KMS-11 (cell line): ENCODE results near the gene RANBP1.

Experiments used
- H2AFZ ChIP-seq: fragments of 200-600 bp; sonication (generic); 2 replicates; pipeline ENCODE4 v1.6.1; 2016; ENCODE audit warnings: antibody characterized with exemption, mixed run types, low read depth
- H3K27ac ChIP-seq: fragments of 200-600 bp; sonication (generic); 2 replicates; pipeline ENCODE4 v1.6.1; 2016; ENCODE audit warnings: mild to moderate bottlenecking, mixed run types
- H3K27me3 ChIP-seq: fragments of 200-600 bp; sonication (generic); 2 replicates; pipeline ENCODE4 v1.6.1; 2017; ENCODE audit warnings: mild to moderate bottlenecking, low read depth, mixed run types, moderate library complexity; ENCODE audit not compliant: insufficient read depth
- H3K36me3 ChIP-seq: fragments of 200-600 bp; sonication (generic); 2 replicates; pipeline ENCODE4 v1.6.1; 2017; ENCODE audit warnings: mild to moderate bottlenecking, mixed run types; ENCODE audit not compliant: insufficient read depth
- H3K4me1 ChIP-seq: fragments of 200-600 bp; sonication (generic); 2 replicates; pipeline ENCODE4 v1.6.1; 2016; ENCODE audit warnings: mild to moderate bottlenecking, low read depth, mixed run types; ENCODE audit not compliant: poor library complexity, severe bottlenecking
- H3K4me2 ChIP-seq: fragments of 200-600 bp; sonication (generic); 2 replicates; pipeline ENCODE4 v1.7.0; 2016; ENCODE audit warnings: mild to moderate bottlenecking, mixed run types
- H3K4me3 ChIP-seq: fragments of 200-600 bp; sonication (generic); IDR thresholded peaks from 2 replicates; pipeline ENCODE4 v1.6.1; 2017; ENCODE audit warnings: low read depth, low read length, mixed read lengths; ENCODE audit not compliant: insufficient read depth
- H3K79me2 ChIP-seq: fragments of 200-600 bp; sonication (generic); 2 replicates; pipeline ENCODE4 v1.6.1; 2016; ENCODE audit warnings: low read depth, mixed run types; ENCODE audit not compliant: insufficient read depth
- H3K9ac ChIP-seq: fragments of 200-600 bp; sonication (generic); 2 replicates; pipeline ENCODE4 v1.6.1; 2016; ENCODE audit warnings: mild to moderate bottlenecking, mixed run types
- H4K20me1 ChIP-seq: fragments of 200-600 bp; sonication (generic); 2 replicates; pipeline ENCODE4 v1.6.1; 2016; ENCODE audit warnings: mild to moderate bottlenecking, mixed run types; ENCODE audit not compliant: insufficient read depth
- TF ChIP-seq, protein P1 (sequence below): fragments of 200-600 bp; sonication (generic); conservative IDR thresholded peaks from 2 replicates; pipeline ENCODE4 v1.6.1; 2017; ENCODE audit warnings: low read depth, mild to moderate bottlenecking, antibody characterized with exemption, low read length, moderate library complexity, mixed read lengths

The RANBP1 gene

DNA sequence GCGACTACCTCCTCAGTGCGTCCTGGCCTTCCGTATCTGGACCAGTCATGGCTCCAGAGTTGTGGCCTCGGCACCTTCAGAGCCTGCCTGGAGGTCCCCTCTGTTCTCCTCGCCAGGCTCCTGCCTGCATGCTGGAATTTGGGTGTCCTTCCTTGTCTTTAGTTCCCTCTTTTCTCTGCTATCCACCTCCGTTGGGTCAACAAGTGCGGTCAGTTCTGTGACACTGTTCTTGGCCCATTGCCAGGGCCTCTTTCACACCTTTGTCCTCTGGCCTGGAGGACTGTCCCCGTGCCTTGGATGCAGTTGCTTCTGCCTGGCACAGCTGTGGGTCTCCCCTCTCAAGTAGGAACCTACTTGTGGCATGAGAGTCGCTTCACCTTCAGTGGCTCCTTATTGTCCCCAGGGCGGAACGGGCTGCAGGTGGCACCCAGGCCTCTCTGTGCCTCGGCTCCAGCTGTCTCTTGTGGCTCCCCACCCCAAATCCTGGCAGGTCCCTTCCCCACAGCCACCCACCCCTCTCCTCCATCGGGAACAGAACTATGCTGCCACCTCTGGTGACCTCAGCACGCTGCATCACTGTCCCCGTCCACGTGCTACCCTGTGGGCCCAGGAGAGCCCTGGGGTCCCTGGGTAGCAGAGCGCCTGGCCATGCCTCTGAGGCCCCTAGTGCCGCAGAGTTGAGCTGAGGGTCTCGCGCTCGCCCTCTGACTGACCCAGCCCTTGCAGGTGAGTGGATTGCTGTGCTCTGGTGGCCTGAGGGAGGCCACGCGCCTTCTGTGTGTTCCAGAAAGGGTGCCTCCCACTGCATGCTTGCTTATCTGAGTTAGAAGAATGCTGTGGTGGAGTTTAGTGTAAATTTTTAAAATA lies 31.1 kb upstream of the RANBP1 start:
- peaks cover 6% of the 10 kb centered on the region for H3K4me1 ChIP-seq
- peaks cover 53% of the 10 kb centered on the region for H3K79me2 ChIP-seq
- 0 out of 2 replicates have a peak, but pooled peaks cover 4% of the 10 kb centered on the region for H4K20me1 ChIP-seq
- no peak overlapping the region for H3K4me3 ChIP-seq
- TF ChIP-seq, protein P1, sequence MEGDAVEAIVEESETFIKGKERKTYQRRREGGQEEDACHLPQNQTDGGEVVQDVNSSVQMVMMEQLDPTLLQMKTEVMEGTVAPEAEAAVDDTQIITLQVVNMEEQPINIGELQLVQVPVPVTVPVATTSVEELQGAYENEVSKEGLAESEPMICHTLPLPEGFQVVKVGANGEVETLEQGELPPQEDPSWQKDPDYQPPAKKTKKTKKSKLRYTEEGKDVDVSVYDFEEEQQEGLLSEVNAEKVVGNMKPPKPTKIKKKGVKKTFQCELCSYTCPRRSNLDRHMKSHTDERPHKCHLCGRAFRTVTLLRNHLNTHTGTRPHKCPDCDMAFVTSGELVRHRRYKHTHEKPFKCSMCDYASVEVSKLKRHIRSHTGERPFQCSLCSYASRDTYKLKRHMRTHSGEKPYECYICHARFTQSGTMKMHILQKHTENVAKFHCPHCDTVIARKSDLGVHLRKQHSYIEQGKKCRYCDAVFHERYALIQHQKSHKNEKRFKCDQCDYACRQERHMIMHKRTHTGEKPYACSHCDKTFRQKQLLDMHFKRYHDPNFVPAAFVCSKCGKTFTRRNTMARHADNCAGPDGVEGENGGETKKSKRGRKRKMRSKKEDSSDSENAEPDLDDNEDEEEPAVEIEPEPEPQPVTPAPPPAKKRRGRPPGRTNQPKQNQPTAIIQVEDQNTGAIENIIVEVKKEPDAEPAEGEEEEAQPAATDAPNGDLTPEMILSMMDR: peak; percentile 50
- no peak overlapping the region for H3K27ac ChIP-seq
- peaks cover under 1% of the 10 kb centered on the region; the same call in 1 of the 2 replicates for H3K36me3 ChIP-seq
- H3K27me3 ChIP-seq: no peaks in the 10 kb centered on the region
- no peak overlapping the region for H2AFZ ChIP-seq
- H3K4me2 ChIP-seq: no peak overlapping the region
- H3K9ac ChIP-seq: no peak overlapping the region

DNA sequence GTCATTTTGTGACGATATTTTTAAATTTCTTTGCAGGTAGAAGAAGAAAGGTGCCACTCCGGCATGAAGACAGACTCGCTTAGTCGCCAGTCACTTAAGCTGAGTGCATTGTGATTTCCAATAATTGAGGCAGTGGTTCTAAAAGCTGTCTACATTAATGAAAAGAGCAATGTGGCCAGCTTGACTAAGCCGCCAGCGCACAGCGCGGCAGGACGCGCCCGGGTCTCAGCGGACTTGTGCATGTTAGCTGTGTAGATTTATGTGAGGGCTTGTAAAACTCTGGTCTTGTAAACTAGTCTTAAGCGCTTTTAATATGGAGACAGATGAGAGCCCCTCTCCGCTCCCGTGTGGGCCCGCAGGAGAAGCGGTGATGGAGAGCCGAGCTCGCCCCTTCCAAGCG lies 30.3 kb upstream of the RANBP1 start:
- 0 out of 2 replicates have a peak, but pooled peaks cover 4% of the 10 kb centered on the region for H4K20me1 ChIP-seq
- peaks cover 51% of the 10 kb centered on the region for H3K79me2 ChIP-seq
- H3K27ac ChIP-seq: no peak overlapping the region
- no peak overlapping the region for H2AFZ ChIP-seq
- no peak overlapping the region for H3K4me2 ChIP-seq
- H3K4me1 ChIP-seq: peaks cover 6% of the 10 kb centered on the region
- no peaks in the 10 kb centered on the region for H3K27me3 ChIP-seq
- H3K4me3 ChIP-seq: no peak overlapping the region
- H3K9ac ChIP-seq: no peak overlapping the region
- H3K36me3 ChIP-seq: peaks cover 4% of the 10 kb centered on the region; the same call in 1 of the 2 replicates
- TF ChIP-seq, protein P1: no peak

DNA sequence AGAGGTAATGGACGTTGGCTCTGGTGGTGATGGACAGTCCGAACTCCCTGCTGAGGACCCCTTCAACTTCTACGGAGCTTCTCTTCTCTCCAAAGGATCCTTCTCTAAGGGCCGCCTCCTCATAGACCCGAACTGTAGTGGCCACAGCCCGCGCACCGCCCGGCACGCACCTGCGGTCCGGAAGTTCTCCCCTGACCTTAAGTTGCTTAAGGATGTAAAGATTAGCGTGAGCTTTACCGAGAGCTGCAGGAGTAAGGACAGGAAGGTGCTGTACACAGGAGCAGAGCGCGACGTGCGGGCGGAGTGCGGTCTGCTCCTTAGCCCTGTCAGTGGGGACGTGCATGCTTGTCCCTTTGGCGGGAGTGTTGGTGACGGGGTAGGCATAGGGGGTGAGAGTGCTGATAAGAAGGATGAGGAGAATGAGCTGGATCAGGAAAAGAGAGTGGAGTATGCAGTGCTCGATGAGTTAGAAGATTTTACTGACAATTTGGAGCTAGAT lies 29.8 kb upstream of the RANBP1 start:
- Histone ChIP-seq H4K20me1 (0 out of 2 replicates have a peak, but pooled peaks cover 4% of the 10 kb centered on the region), H3K9ac (no peak overlapping the region), H3K79me2 (peaks cover 46% of the 10 kb centered on the region), H3K27me3 (no peaks in the 10 kb centered on the region), H3K4me3 (no peak overlapping the region), H3K36me3 (peaks cover 4% of the 10 kb centered on the region; the same call in 1 of the 2 replicates), H3K4me2 (no peak overlapping the region), H2AFZ (no peak overlapping the region), H3K4me1 (peaks cover 3% of the 10 kb centered on the region), H3K27ac (no peak overlapping the region)
- TF ChIP-seq, protein P1: no peak

DNA sequence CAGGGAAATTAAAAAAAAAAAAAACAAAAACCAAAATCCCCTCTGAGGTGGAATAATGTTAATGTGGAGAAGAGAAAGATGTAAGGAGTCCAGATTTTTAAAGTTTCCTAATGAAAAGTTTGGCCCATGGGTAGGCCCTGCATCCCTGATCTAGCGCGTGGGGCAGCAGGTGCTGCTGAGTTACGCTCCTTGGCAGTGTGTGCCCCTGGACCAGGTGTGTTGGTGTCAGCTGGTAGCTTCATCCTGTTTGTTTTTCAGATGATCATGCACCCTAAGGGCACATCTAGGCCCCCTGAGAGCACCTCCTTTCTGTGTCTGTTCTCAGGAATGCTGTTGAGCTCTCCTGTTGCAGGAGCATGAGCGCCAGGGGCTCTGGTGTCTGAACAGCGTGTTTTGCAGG lies 29.1 kb upstream of the RANBP1 start:
- Histone ChIP-seq H4K20me1 (0 out of 2 replicates have a peak, but pooled peaks cover 4% of the 10 kb centered on the region), H3K4me3 (no peak overlapping the region), H3K27ac (no peak overlapping the region), H3K4me1 (no peaks in the 10 kb centered on the region), H3K4me2 (no peak overlapping the region), H3K36me3 (peaks cover 4% of the 10 kb centered on the region; the same call in 1 of the 2 replicates), H3K9ac (no peak overlapping the region), H3K79me2 (peaks cover 40% of the 10 kb centered on the region), H2AFZ (no peak overlapping the region), H3K27me3 (no peaks in the 10 kb centered on the region)
- TF ChIP-seq, protein P1: no peak
